GM18520 (cell line): ENCODE data around the gene DNM2.

Experiments used
- ATAC-seq: cut with Tn5 transposase; IDR thresholded peaks from one replicate; pipeline ENCODE4 v1.9.1; 2021; ENCODE audit not compliant: unreplicated experiment

DNM2 gene

DNA sequence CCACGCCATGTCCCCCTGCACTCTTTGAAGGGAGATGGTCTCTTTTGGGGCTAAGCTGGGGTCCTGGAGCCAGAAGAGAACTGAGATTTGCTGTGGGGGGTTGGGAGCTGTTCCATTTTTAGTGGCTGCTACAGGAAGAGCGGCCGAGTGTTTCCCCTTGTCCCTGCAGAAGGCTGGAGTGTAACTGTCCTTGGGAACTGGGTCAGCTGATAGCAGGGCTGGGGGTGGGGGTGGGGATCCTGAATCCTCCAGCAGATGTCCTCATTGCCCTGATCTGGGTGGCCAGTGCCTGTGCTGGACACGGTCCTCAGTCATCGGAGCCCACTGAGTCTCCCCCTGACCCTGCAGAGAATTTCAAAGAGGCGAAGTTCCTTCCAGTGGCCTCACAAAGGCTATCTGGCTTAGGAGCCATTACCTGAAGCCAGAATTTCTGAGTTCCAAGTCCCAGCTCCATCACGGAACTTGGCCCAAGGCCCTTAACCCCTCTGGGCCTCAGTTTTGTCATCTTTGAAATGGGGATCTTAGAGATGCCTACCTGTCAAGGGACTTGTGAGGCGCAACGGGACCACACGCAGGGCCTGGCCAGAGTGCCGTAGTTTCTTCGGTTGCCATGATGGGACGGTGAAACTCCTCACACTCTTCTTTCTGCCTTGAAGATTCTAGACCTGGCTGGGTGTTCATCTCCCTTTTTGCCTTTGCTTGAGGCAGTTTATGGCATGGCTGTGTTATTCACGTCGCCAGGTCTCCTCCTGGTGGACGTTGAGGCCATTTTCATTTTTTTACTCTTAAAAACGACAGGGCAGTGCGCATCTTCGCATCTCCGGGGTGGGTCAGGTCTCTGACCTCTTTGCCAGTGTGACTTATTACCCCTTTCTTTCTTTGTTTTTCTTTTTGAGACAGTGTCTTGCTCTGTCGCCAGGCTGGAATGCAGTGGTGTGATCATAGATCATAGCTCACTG, 51.9 kb downstream of the DNM2 start:
- no peak for ATAC-seq

DNA sequence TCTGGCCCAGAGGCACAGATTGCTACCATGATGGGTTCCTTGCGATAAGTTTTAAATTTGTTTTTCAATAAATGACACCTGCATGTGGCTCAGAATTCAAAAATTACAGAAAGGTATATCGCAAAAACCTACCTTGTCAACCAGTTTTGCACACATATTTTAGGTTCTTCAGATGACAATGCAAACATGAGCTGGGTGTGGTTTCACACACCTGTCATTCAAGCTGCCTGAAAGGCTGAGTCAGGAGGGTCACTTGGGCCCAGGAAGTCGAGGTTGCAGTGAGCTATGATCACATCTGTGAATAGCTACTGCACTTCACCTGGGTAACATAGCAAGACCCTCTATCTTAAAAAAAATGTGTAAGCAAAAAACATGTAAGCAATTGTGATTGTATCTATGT, 56.1 kb downstream of the DNM2 start:
- no peak for ATAC-seq

DNA sequence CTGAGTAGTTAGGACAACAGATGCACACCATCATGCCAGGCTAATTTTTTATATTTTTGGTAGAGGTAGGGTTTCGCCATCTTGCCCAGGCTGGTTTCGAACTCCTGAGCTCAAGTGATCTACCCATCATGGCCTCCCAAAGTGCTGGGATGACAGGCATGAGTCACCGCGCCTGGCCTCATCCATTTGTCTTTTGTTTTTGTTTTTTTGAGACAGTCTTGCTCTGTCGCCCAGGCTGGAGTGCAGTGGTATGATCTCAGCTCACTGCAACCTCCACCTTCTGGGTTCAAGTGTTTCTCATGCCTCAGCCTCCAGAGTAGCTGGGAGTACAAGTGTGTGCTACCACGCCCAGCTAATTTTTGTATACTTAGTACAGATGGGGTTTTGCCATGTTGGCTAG, 57.0 kb downstream of the DNM2 start:
- no peak for ATAC-seq

DNA sequence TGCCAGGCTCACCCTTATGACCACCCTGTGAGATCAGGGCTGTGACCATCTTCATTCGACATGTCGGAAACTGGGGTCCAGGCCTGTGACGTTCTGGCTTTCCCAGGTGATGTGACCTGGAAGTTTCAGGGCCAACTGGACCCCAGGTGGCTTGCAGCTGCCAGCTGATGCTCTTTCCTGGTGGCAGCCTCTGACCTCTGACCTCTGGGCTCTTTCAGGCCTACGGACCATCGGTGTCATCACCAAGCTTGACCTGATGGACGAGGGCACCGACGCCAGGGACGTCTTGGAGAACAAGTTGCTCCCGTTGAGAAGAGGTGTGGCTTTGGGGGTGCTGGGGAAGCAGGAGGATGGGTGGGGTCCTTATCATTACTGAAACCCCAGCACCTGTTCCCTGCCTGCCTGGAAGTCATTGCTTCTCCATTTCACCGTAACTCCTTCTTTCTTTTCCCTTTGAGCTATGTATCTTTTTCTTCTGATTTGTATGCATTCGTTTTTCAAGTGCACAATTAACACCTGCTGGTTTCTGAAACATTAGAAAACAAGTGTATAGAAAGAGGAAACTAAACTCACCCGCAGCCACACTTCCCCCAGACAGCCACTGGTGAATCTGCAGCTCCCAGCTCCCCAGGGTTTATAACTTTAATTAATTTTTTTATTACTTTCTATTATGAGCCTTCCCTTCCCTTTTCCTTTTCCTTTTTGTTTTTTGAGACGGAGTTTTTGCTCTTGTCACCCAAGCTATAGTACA, 59.2 kb downstream of the DNM2 start:
- no peak for ATAC-seq

DNA sequence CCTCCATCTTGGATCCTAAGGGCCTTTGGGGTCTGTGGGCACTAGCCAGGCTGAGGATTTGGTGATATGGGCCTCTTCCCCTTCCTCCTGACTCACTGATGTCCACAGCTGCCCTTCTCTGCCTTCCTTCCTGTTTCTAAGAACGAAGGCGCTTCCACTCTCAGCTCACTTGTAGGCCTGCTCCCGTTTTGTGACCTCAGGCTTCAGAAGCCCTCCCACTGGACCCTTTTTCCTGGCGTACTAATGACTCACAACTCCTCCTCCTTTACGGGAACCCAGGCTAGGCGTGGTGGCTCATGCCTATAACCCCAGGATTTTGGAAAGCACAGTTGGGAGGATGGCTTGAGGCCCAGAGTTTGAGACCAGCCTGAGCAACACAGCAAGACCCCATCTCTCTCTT, 62.5 kb downstream of the DNM2 start:
- ATAC-seq: no peak

DNA sequence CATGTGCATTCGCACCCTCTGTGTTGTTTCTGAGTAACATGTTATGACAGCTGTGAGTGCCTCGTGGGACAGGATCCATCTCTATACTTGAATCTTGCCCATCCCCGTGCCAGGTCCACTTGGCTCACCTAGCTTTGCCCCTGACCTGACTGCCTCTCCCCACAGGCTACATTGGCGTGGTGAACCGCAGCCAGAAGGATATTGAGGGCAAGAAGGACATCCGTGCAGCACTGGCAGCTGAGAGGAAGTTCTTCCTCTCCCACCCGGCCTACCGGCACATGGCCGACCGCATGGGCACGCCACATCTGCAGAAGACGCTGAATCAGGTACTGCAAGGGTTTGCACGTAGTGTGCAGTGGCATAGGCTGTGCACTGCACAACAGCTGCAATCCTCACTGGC, 64.9 kb downstream of the DNM2 start:
- no peak for ATAC-seq

DNA sequence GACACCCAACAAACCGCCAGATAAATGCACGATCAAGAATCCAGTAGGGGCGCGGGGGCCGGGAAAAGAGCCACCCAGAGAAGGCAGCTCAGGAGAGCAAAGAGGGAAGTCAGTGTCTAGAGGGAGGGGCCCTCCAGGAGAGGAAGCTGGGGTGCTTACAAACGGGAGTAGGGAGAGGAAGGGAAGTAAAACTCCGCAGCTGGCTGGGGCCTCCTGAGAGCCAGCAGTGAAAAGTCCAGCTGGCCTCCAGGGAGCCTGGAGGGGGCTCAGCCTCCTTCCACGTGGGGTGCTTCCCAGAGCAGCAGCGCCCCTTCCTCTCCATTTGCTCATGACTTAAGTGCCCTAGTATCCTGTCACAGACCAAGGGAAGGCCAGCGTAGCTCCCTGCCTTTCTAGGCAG, 66.4 kb downstream of the DNM2 start:
- no peak for ATAC-seq

DNA sequence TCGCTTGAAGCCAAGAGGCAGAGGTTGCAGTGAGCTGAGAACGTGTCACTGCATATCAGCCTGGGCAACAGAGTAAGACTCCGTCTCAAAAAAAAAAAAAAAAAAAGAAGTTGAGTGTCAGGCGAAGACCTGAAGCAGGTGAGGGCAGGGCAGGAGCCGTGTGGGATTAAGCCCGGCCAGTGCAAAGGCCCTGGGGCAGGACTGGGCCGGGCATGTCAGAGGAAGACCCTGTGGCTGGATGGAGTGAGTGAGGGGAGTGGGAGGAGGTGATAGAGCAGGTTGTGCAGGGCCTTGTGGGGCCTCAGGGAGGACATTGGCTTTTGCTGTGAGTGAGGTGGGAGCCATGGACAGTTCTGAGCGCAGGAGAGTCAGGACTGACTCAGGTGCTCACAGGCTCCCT, 70.3 kb downstream of the DNM2 start:
- ATAC-seq: no peak

DNA sequence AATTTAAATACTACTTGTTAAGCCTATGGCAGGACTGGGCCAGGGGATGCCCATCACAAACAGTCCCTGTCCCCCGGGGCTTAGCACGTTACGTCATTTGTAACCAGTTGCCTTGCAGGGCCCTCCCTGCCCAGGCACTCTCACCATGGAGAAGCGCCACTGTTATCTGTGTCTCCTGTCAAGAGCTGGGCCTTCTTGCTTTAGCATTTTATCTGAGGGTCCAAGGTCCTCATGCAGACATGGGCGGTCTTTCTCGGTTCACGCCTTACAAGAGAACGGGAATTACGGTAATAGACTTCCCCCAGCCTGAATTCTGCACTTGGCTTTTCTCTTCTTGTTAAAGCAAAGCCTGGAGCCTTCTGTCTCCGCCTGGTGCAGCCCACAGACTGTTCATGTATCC, 72.0 kb downstream of the DNM2 start:
- no peak for ATAC-seq

DNA sequence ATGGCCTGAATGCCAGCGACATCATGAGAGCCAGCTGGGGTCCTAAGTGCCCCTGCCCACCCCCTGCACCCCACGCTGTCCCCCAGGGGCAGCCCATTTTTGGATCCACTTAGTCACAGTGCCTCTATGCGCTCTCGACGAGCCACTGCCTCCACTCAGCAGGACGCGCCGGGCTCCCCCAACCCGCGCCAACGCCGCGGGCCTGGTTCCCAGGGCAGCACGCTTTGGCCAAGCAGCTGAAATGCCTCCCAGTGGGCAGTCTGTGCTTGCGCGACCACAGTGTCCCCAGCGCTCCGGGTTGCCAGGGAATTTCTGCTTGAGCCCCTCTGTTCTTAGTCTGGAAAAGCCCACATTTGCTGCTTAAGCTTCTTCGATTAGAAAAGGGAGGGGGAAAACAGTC, 78.8 kb downstream of the DNM2 start:
- no peak for ATAC-seq

DNA sequence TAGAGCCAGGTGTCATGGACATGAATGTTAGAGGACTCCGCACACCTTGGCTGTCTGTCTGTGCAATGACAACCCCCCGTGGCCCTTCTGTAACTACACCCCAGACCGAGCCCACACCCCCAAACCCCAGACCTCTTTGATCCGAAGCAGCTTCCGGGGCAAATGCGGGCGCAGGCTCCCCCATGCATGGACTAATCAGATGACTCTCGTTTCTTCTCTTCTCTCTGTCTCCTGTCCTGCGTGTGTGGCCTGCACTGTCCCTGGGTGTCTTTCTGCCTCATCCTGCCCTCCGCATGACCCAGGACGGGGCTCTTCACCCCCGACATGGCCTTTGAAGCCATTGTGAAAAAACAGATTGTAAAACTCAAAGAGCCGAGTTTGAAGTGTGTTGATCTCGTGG, 79.2 kb downstream of the DNM2 start:
- ATAC-seq: no peak

DNA sequence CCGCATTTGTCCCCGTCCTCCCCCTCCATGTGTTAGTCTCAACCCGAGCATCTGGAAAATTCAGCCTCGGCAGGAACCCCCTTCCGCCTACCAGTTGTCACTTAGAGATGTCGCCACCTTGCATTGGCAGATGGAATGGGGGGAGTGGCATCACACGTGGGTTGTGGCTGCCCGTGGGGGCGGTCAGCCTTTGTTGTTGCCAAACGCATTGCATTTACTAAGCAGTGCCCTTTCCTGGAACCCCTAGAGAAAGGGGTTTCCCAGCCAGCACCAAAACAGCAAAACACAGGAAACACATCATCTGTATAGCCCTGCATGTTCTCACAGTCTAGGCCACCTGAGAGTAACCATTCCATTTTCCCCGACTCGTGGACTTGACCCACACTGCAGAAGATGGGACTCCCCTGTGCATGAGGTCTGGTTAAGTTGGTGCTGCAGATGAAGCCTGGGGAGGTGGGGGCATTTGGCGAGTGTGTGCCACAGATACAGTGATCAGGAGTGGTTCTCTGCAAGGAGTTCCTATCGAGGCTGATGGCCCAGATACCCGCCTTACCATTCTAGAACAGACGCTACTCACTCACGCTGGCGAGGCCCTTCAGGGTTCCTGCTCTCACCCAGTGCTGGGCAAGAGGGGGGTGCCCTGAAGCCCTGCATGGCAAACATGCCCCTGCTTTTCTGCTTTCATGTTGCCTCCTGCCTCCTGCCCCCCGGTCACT, 79.8 kb downstream of the DNM2 start:
- ATAC-seq: peak; percentile 67

DNA sequence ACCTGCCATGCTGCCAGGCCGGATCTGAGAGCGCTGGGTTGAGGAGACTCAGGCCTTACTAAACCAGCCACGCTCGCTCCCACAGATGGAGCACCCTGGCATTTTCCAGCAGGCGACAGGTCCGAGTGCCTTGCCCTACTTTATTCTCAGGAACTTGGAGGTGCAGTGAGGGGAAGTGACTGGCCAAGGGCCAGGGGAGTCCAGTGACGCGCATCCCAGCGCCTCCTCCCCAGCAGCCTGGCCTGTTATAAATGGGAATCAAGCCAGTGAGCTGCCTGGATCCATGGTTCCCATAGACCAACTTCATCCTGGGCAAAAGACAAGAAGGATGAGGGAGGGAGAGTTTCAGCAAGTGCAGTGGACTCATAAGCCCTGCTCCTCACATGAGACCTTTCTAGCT, 82.6 kb downstream of the DNM2 start:
- no peak for ATAC-seq

DNA sequence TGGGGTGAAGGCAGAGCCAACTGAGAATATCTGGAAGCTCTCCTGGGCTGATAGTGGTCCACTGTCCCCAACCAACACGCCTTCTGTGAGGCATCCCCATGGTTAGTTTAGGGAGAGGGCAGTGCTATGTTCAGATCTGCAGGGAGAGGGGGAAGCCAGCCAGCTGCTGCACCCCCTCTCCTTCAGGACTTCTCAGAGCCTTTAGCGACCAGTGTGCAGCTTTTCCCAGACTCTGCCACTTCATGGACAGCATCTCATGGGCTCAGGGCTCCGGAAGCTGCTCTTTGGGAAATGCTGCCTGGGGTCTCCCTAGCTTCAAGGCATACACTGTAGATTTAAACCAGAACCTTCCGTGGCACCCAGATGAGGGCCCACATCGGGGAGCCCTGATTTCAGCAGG, 84.6 kb downstream of the DNM2 start:
- no peak for ATAC-seq

DNA sequence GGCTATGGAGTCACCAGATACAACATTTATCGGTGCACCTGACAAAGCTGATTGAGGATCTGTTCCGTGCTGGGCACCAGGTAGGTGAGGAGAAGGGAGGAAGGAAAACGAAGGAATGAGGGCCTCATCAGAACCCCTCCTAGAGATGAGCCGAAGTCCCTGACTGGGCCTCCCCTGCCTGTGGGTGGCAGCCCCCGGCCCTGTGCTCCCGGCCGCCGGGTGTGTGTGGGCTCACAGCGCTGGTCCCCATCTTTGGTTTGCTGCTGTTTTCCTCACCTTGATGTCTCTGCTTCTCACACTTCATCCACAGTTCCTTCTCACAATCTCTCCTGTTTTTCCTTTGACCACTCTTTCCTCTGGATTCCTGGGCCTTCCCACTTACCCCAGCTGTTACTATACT, 85.4 kb downstream of the DNM2 start:
- no peak for ATAC-seq

DNA sequence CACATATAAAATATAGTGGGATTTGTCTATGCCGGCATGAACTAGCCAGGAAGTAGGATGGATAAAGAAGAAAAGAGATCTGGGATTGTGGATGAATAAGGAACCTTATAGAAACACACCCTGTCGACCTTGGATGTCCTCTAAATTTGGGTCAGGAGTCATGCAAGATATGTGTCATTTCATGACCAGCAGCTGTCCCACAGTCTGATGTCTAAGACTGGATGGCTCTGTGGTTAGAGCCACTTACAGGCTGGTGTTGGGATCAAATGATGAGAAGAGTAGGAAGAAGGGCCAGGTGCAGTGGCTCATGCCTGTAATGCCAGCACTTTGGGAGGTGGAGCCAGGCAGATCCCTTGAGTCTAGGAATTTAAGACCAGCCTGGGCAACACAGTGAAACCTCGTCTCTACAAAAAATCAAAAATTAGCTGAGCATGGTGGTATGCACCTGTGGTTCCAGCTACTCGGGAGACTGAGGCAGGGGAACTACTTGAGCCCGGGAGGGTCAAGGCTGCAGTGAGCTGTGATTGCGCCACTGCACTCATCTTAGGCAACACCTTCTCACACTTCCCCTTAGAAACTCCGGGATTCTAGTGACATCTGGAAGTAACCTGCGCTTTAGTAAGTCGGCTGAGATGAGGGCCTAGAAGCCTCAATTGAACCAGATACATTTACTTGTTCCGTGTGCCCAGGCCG, 87.3 kb downstream of the DNM2 start:
- ATAC-seq: no peak

DNA sequence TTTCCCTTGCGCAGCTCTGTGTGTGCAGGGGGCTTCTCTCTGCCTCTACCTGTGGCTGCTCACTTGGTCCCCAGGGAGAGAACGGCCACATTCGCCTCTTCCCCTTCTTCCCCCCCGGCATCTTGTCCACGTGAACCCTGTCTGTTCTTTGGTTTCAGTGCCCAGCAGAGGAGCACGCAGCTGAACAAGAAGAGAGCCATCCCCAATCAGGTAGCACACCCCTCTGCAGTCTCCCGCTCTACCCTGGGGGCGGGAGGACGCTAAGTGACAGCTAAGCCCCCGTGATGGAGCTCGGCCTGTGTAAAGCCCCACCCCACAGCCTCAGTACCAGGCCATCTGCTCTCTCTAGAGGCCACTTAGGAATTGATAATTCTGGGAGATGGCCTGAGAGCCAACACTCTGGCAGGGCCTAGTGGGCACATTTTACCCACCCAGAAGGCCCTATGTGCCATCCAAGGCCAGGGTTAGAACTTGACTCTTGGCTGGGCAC, 87.9 kb downstream of the DNM2 start:
- ATAC-seq: no peak

DNA sequence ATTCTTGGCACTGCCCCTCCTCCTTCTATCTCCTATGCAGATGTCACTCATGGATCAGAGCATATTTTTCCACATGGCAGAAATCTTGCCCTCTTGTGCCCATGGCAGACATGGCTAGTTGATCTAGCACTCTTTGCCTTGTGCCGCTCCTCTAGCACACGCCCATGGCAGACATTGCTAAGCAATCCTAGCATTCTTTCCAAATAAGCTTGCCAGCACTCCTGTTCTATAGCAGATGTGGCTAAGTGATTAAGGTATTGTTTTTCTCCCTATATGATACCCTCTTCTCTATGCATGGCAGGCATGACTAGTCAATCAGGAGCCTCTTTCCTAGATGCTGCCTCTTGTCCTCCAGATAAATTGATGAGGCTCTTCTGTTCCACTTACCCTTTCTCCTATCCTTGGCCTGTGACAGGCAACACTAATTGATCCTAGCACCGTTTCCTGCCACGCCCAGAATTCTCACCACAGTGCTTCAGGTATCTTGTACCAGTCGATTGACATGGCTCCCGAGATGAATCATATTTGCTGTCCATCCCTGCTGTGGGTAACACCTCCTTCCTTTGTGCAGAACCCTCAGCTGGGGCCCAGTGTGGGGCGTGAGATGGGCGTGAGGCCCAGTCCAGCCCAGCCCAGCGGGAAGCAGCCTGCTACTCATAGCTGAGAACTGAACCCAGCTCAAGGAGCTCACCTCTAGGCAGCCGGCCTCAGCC, 91.2 kb downstream of the DNM2 start:
- ATAC-seq: no peak

DNA sequence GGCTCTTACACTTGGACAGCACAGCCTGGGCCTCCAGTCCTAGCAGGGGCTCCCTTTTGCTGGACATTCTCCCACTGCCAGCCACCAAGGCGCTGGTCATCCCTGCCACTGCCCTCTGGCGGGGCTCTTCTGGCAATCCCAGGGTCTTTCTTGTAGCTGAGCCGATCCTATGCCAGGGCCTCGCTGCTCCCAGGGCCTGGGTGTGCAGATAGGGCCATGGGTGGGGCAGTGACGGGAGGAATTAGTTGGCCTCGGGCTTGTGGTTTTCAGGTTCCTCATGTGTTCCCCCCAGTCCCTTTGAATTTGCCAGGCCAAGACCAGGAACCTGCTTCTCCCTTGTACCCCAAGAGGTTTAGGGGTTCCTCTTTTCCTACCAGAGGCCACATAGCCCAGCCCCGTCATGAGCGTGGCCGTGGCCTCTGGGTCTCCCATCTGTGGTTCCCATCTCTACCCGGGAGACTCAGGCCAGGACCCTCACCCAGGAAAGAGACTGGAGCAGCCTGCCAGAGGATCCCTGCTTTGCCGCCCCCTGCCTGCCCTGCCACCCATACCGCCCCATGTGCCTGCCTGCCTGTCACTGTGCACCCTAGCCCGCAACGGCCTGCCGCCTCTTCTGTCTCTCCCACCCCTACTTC, 91.9 kb downstream of the DNM2 start:
- ATAC-seq: no peak
